Keratinocyte (primary cell): ENCODE results near the gene HOMER2.

Experiments
- EZH2 ChIP-seq: IDR thresholded peaks from one replicate; pipeline ENCODE4 v1.6.1; 2012; ENCODE audit warnings: inconsistent platforms, mild to moderate bottlenecking, low read length, moderate library complexity
- TF ChIP-seq, protein P1 (sequence below), 3 experiments: IDR thresholded peaks in 1 of 3; conservative IDR thresholded peaks in 1 of 3; optimal IDR thresholded peaks in 1 of 3; 2 replicates in 2 of 3; 3 replicates in 1 of 3; pipeline versions ENCODE3 to v1.5.1; 2011; ENCODE audit warnings: low read length in 3 of 3, mild to moderate bottlenecking in 3 of 3, moderate library complexity in 2 of 3, control low read depth in 1 of 3, inconsistent platforms in 1 of 3; ENCODE audit not compliant: insufficient read depth in 2 of 3; ENCODE audit errors: extremely low read depth in 1 of 3

DNA sequence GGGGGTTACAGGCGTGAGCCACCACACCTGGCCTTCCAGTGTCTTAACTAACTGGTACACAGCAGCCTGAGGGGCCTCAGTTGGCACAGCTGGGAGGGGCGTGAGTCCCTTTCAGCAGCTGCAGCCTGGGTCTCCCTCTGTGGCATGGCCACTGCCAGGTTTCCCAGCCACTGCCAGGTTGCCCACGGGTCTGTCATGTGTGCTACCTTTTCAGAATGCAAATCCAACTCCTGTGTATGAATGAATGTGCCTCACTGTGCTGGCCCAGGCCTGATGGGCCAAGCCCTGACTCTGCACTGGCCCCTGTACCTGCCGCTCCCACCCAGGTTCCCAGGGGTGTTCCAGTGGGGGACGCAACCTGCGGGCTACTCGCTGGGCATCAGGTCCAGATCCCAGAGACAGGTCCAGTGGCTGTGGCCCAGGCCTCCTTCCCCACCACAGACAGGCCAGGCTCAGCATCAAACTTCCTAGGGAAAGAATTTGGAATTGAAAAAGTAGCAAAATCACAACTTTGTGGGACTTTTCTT lies 117.1 kb downstream of the HOMER2 start:
- TF ChIP-seq, protein P1, sequence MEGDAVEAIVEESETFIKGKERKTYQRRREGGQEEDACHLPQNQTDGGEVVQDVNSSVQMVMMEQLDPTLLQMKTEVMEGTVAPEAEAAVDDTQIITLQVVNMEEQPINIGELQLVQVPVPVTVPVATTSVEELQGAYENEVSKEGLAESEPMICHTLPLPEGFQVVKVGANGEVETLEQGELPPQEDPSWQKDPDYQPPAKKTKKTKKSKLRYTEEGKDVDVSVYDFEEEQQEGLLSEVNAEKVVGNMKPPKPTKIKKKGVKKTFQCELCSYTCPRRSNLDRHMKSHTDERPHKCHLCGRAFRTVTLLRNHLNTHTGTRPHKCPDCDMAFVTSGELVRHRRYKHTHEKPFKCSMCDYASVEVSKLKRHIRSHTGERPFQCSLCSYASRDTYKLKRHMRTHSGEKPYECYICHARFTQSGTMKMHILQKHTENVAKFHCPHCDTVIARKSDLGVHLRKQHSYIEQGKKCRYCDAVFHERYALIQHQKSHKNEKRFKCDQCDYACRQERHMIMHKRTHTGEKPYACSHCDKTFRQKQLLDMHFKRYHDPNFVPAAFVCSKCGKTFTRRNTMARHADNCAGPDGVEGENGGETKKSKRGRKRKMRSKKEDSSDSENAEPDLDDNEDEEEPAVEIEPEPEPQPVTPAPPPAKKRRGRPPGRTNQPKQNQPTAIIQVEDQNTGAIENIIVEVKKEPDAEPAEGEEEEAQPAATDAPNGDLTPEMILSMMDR (optimal IDR thresholded peaks at IDR 0.05 in 1 of 3, IDR thresholded peaks at IDR 0.05 in 1 of 3, conservative IDR thresholded peaks at IDR 0.05 in 1 of 3; ENCODE audit: extremely low read depth in 1 of 3, insufficient read depth in 2 of 3, low read length in 3 of 3), result no peak
- no peak for TF ChIP-seq EZH2
